Karpas-422 (cell line): ENCODE measurements around the gene ANKH. TPM values are rescaled to one million over a fixed set of nuclear protein-coding genes. Genes with fewer than 3 reads are reported as not detected.

Experiments
- DNase-seq: peaks from one replicate; pipeline ENCODE4 v3.0.0-alpha.2; 2015
- H2AFZ ChIP-seq: fragments of 200-600 bp; sonication (generic); 2 replicates; pipeline ENCODE4 v1.6.1; 2014; ENCODE audit warnings: antibody characterized with exemption, low read length, mixed read lengths
- H3K27ac ChIP-seq: fragments of 200-600 bp; sonication (generic); 2 replicates; pipeline ENCODE4 v1.5.1; 2014; ENCODE audit warnings: mild to moderate bottlenecking, low read length, moderate library complexity
- H3K27me3 ChIP-seq: fragments of 200-600 bp; sonication (generic); 2 replicates; pipeline ENCODE4 v1.6.1; 2014; ENCODE audit warnings: low read length, mixed read lengths
- H3K36me3 ChIP-seq: fragments of 200-600 bp; sonication (generic); 2 replicates; pipeline ENCODE4 v1.6.1; 2014; ENCODE audit warnings: low read length, mixed read lengths; ENCODE audit not compliant: insufficient read depth
- H3K4me1 ChIP-seq: fragments of 200-600 bp; sonication (generic); 2 replicates; pipeline ENCODE4 v1.6.1; 2014; ENCODE audit warnings: mild to moderate bottlenecking, low read length, mixed read lengths
- H3K4me2 ChIP-seq: fragments of 200-600 bp; sonication (generic); 2 replicates; pipeline ENCODE4 v1.6.1; 2014; ENCODE audit warnings: low read length, low read depth, mild to moderate bottlenecking; ENCODE audit not compliant: poor library complexity, severe bottlenecking
- H3K4me3 ChIP-seq: fragments of 200-600 bp; sonication (generic); 2 replicates; pipeline ENCODE4 v1.5.1; 2014; ENCODE audit warnings: mild to moderate bottlenecking, antibody characterized with exemption, low read length, mixed read lengths
- H3K79me2 ChIP-seq: fragments of 200-600 bp; sonication (generic); 2 replicates; pipeline ENCODE4 v1.6.1; 2014; ENCODE audit warnings: mild to moderate bottlenecking, low read length, mixed read lengths
- H3K9ac ChIP-seq: fragments of 200-600 bp; sonication (generic); 2 replicates; pipeline ENCODE4 v1.6.0; 2014; ENCODE audit warnings: low read length
- H3K9me2 ChIP-seq: fragments of 200-600 bp; sonication (generic), shearing (Covaris generic); replicated peaks from 2 replicates; pipeline ENCODE4 v1.6.0; 2014; ENCODE audit warnings: mild to moderate bottlenecking, low read length, moderate library complexity; ENCODE audit not compliant: insufficient read depth
- H3K9me3 ChIP-seq: fragments of 300-700, 200-600 bp; sonication (generic); 2 replicates; pipeline ENCODE4 v1.6.1; 2014; ENCODE audit warnings: low read length, mixed read lengths
- H4K20me1 ChIP-seq: fragments of 200-600 bp; sonication (generic); 2 replicates; pipeline ENCODE4 v1.6.1; 2014; ENCODE audit warnings: mild to moderate bottlenecking, antibody characterized with exemption, low read length, low read depth; ENCODE audit not compliant: insufficient read depth
- total RNA-seq: library from RNA; depleted of rRNA; stranded (reverse); fragments of >200 nt; shearing (Covaris generic); gene quantifications from 2 replicates; pipeline ENCODE4 v1.2.3, GENCODE V29; 2014; ENCODE audit warnings: low replicate concordance

ANKH gene
- total RNA-seq, 1 experiment from 2014 or later = 0.75 TPM

GRCh38 chr5:14895301-14895700 is 23.7 kb upstream of the ANKH start:
- Histone ChIP-seq H3K27ac (no peak overlapping the region), H3K4me2 (no peak overlapping the region), H2AFZ (no peak overlapping the region), H3K4me1 (no peaks in the 10 kb centered on the region), H3K9ac (no peak overlapping the region), H3K9me2 (no peaks in the 10 kb centered on the region), H3K27me3 (no peaks in the 10 kb centered on the region), H3K79me2 (no peaks in the 10 kb centered on the region), H3K9me3 (no peaks in the 10 kb centered on the region), H3K4me3 (no peak overlapping the region), H3K36me3 (no peaks in the 10 kb centered on the region), H4K20me1 (no peaks in the 10 kb centered on the region)
- no peak for DNase-seq

GRCh38 chr5:14894748-14895147 is 23.2 kb upstream of the ANKH start:
- H3K4me3 ChIP-seq = no peak overlapping the region

DNA sequence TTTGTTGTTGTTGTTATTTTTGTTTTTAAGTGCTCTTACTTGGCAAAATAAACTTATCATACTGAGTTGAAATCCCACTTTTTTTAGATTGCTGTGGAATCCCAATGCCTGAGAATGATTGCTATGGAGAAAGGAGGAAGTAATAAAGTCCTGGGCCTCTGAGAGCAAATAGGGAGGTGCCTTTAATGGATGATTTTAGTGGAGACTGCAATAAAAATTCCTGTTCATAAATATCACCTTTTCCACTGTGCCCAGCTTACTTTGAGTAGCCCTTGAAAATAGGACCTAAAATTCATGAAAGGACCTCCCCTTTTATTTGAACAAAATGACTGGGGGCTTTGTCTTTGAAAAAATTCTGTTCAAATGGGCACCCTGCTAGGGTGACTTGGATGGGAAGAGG is 21.8 kb upstream of the ANKH start:
- Histone ChIP-seq H3K9me3 (no peaks in the 10 kb centered on the region), H3K4me3 (no peak overlapping the region), H3K27ac (no peak overlapping the region), H4K20me1 (no peaks in the 10 kb centered on the region), H3K9ac (no peak overlapping the region), H3K9me2 (no peaks in the 10 kb centered on the region), H2AFZ (no peak overlapping the region), H3K27me3 (no peaks in the 10 kb centered on the region), H3K36me3 (no peaks in the 10 kb centered on the region), H3K4me1 (no peaks in the 10 kb centered on the region), H3K4me2 (no peak overlapping the region), H3K79me2 (no peaks in the 10 kb centered on the region)
- DNase-seq = no peak

More at GRCh38 chr5:14894748-14895147, 23.2 kb upstream of the ANKH start:
- H3K36me3 ChIP-seq = no peaks in the 10 kb centered on the region
- no peaks in the 10 kb centered on the region for H3K9me2 ChIP-seq
- H4K20me1 ChIP-seq = no peaks in the 10 kb centered on the region
- no peak for DNase-seq
- H2AFZ ChIP-seq = no peak overlapping the region
- no peak overlapping the region for H3K27ac ChIP-seq
- no peaks in the 10 kb centered on the region for H3K4me1 ChIP-seq
- no peaks in the 10 kb centered on the region for H3K27me3 ChIP-seq
- no peaks in the 10 kb centered on the region for H3K9me3 ChIP-seq
- no peak overlapping the region for H3K9ac ChIP-seq
- H3K79me2 ChIP-seq = no peaks in the 10 kb centered on the region
- H3K4me2 ChIP-seq = no peak overlapping the region

- Histone ChIP-seq H3K27ac (no peak overlapping the region), H3K9ac (no peak overlapping the region), H3K4me2 (no peak overlapping the region), H3K36me3 (no peaks in the 10 kb centered on the region), H3K9me2 (no peaks in the 10 kb centered on the region), H3K4me3 (no peak overlapping the region), H2AFZ (no peak overlapping the region), H3K27me3 (no peaks in the 10 kb centered on the region), H3K9me3 (no peaks in the 10 kb centered on the region), H4K20me1 (no peaks in the 10 kb centered on the region), H3K4me1 (no peaks in the 10 kb centered on the region), H3K79me2 (no peaks in the 10 kb centered on the region)
- DNase-seq = no peak
These were observed 19.3 kb upstream of the ANKH start for GRCh38 chr5:14890846-14891245.

GRCh38 chr5:14884062-14884612 is 12.6 kb upstream of the ANKH start:
- Histone ChIP-seq H2AFZ (no peak overlapping the region), H3K4me3 (no peak overlapping the region), H3K4me2 (no peak overlapping the region), H3K27me3 (no peaks in the 10 kb centered on the region), H4K20me1 (no peaks in the 10 kb centered on the region), H3K9me2 (no peaks in the 10 kb centered on the region), H3K36me3 (no peaks in the 10 kb centered on the region), H3K9me3 (no peaks in the 10 kb centered on the region), H3K9ac (no peak overlapping the region), H3K79me2 (no peaks in the 10 kb centered on the region), H3K4me1 (no peaks in the 10 kb centered on the region), H3K27ac (no peak overlapping the region)
- no peak for DNase-seq

DNA sequence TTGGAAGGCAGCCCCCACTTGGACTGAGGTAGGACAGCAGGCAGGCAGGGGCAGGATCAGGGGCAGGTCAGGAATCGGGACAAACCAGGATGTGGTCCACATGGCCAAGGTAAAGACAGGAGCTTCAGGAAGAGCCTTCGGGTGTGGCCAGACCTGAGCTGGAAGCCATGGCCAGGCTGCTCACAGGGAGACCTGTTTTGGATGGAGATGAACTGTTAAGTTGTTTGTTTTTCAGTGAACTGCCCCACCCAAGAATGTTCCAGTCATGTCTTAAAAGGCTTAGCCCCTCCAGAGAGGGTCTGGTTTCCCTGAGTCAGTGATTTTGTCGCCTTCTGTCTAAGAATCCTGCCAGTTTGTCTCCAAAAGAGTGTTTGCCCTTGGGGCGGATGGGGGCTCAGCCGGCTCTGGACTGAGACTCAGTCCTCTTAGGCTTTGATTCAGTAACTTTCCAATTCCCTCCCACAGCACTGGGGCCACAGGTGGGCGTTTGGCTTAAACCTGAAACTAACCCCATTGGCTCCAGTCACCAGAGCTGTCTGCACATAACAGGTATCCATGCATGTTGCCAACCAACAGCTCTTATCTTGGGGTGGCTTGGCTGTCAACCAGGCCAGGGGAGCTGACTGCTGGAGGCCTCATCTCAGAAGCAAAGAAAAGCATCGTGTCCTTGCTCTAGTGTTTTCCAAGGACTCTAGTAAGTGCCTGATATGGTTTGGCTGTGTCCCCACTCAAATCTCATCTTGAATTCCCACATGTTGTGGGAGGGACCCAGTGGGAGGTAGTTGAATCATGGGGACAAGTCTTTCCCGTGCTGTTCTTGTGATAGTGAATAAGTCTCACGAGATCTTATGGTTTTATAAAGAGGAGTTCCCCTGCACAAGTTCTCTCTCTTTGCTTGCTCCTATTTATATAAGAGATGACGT is 11.3 kb upstream of the ANKH start:
- Histone ChIP-seq H3K79me2 (no peaks in the 10 kb centered on the region), H3K36me3 (no peaks in the 10 kb centered on the region), H3K4me1 (no peaks in the 10 kb centered on the region), H3K9me3 (no peaks in the 10 kb centered on the region), H3K4me3 (no peak overlapping the region), H2AFZ (no peak overlapping the region), H4K20me1 (no peaks in the 10 kb centered on the region), H3K9me2 (no peaks in the 10 kb centered on the region), H3K9ac (no peak overlapping the region), H3K27ac (no peak overlapping the region), H3K4me2 (no peak overlapping the region), H3K27me3 (no peaks in the 10 kb centered on the region)
- DNase-seq = no peak

- Histone ChIP-seq H3K9me2 (no peaks in the 10 kb centered on the region), H3K9me3 (no peaks in the 10 kb centered on the region), H3K4me2 (no peak overlapping the region), H2AFZ (no peak overlapping the region), H4K20me1 (no peaks in the 10 kb centered on the region), H3K79me2 (no peaks in the 10 kb centered on the region), H3K36me3 (no peaks in the 10 kb centered on the region), H3K27ac (no peak overlapping the region), H3K4me1 (no peaks in the 10 kb centered on the region), H3K9ac (no peak overlapping the region), H3K27me3 (no peaks in the 10 kb centered on the region), H3K4me3 (no peak overlapping the region)
- no peak for DNase-seq
These were observed 10.2 kb upstream of the ANKH start for GRCh38 chr5:14881826-14882225.

DNA sequence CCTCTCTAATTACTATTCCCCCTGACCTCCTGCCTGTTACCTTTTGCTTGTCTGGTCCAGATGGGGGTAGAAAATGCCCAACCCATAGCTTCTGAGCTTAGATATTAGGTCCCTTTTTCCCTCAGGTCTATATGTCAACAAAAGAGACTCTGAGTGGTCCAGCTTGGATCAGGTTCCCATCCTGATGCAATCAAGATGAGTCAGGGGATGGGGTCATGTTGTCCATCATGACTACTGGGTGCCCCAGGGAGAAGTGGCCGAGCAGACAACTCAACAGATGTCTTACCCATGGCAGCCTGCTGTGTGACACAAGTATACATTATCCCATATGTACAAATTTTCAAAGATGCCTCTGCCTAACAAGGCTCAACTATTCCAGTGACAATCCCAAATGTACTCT is 9.1 kb upstream of the ANKH start:
- no peak overlapping the region for H3K9ac ChIP-seq
- H3K4me1 ChIP-seq = no peaks in the 10 kb centered on the region
- H3K9me2 ChIP-seq = no peaks in the 10 kb centered on the region
- H2AFZ ChIP-seq = no peak overlapping the region
- no peaks in the 10 kb centered on the region for H4K20me1 ChIP-seq
- no peaks in the 10 kb centered on the region for H3K36me3 ChIP-seq
- H3K79me2 ChIP-seq = no peaks in the 10 kb centered on the region
- H3K9me3 ChIP-seq = no peaks in the 10 kb centered on the region
- H3K27ac ChIP-seq = no peak overlapping the region
- DNase-seq = no peak
- no peaks in the 10 kb centered on the region for H3K27me3 ChIP-seq
- no peak overlapping the region for H3K4me2 ChIP-seq
- no peak overlapping the region for H3K4me3 ChIP-seq
